ENCODE results near the gene PLCXD1. TPM values are rescaled to one million over a fixed set of nuclear protein-coding genes. Genes with fewer than 3 reads are reported as not detected.
"Not testable (repeated sequence)": the region's sequence is repeated elsewhere in the genome, so short reads cannot be mapped to it uniquely, and the experiment has no call there.

The PLCXD1 gene
- total and polyA plus RNA-seq, 10 donors: 9.9 to 35.0 (median 21.5) TPM

DNA sequence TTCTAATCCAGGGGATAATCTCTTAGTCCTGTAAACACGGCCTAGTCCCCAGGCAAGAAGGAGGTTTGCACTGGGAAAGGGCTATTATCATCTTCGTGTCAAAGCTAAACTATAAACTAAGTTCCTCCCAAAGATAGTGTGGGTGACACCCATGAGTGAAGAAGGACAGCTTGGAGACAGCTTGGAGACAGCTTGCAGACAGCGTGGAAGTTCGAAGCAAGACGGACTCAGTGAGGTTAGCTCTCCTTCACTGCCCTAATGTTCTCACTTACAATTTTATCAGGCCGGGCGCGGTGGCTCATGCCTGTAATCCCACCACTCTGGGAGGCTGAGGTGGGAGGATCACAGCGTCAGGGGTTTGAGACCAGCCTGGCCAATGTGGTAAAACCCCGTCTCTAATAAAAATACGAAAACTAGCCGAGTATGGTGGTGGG is 19.2 kb upstream of the PLCXD1 start:
- Histone ChIP-seq H3K4me1 (peaks cover 0 to 29% (median 9%) of the 10 kb centered on the region in 6 donors), H3K27ac (peak overlapping the region in 4 of 8 donors; percentile 14 to 62 (median 30)), H3K4me3 (no peak overlapping the region), H3K36me3 (no peaks in the 10 kb centered on the region), H3K27me3 (replicated peaks in 1 of 7) (peaks cover 0 to 10% (median 0%) of the 10 kb centered on the region in 7 donors), H3K9me3 (no peaks in the 10 kb centered on the region)
- intact Hi-C loops (cut with DNase I; ENCODE audit: low total_unique reads): no loop called here
- no peak for DNase-seq
- 70 to 90% (median 74%) methylated on average over 12 of the region's 12 CpGs for WGBS, 5 donors
- TF ChIP-seq, protein P1, sequence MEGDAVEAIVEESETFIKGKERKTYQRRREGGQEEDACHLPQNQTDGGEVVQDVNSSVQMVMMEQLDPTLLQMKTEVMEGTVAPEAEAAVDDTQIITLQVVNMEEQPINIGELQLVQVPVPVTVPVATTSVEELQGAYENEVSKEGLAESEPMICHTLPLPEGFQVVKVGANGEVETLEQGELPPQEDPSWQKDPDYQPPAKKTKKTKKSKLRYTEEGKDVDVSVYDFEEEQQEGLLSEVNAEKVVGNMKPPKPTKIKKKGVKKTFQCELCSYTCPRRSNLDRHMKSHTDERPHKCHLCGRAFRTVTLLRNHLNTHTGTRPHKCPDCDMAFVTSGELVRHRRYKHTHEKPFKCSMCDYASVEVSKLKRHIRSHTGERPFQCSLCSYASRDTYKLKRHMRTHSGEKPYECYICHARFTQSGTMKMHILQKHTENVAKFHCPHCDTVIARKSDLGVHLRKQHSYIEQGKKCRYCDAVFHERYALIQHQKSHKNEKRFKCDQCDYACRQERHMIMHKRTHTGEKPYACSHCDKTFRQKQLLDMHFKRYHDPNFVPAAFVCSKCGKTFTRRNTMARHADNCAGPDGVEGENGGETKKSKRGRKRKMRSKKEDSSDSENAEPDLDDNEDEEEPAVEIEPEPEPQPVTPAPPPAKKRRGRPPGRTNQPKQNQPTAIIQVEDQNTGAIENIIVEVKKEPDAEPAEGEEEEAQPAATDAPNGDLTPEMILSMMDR (IDR thresholded peaks at IDR 0.05 in 8 of 11, conservative IDR thresholded peaks at IDR 0.05 in 3 of 11): no peak
- TF ChIP-seq POLR2A (IDR thresholded peaks at IDR 0.05) (no peak), POLR2AphosphoS5 (IDR thresholded peaks at IDR 0.05) (no peak)

DNA sequence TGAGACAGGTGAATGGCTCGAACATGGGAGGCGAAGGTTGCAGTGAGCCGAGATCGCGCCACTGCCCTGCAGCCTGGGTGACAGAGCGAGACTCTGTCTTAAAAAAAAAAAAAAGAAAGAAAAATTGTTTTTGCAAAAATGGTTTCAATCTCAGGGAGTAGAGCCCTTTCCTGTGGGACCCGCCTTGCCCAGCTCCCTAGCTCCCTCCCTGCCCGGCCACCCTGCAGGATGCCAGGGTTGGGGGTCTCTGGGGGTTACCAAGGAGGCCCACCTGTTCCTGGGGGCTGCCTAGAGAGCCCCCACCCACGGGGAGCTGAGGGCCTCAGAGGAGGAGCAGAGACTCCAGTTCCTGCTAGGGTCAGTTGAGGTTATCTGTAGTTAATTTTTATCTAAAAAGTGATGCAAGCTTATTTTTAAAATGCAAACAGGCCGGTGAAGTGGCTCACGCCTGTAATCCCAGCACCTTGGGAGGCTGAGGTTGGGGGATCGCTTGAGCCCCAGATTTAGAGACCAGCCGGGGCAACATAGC is 18.7 kb upstream of the PLCXD1 start:
- intact Hi-C loops (cut with DNase I; ENCODE audit: low total_unique reads): no loop called here
- no peak for TF ChIP-seq POLR2A (IDR thresholded peaks at IDR 0.05)
- TF ChIP-seq POLR2AphosphoS5 (IDR thresholded peaks at IDR 0.05): no peak
- TF ChIP-seq, protein P1 (IDR thresholded peaks at IDR 0.05 in 8 of 11, conservative IDR thresholded peaks at IDR 0.05 in 3 of 11): no peak
- DNase-seq: peak; percentile 59
- Histone ChIP-seq H3K9me3 (no peaks in the 10 kb centered on the region), H3K4me1 (peaks cover 0 to 29% (median 9%) of the 10 kb centered on the region in 6 donors), H3K27me3 (replicated peaks in 1 of 7) (peaks cover 0 to 10% (median 0%) of the 10 kb centered on the region in 7 donors), H3K27ac (peak overlapping the region in 2 of 8 donors; percentile 44 to 62), H3K36me3 (no peaks in the 10 kb centered on the region), H3K4me3 (no peak overlapping the region)
- 62 to 75% (median 70%) methylated on average over 13 of the region's 13 CpGs for WGBS, 5 donors

DNA sequence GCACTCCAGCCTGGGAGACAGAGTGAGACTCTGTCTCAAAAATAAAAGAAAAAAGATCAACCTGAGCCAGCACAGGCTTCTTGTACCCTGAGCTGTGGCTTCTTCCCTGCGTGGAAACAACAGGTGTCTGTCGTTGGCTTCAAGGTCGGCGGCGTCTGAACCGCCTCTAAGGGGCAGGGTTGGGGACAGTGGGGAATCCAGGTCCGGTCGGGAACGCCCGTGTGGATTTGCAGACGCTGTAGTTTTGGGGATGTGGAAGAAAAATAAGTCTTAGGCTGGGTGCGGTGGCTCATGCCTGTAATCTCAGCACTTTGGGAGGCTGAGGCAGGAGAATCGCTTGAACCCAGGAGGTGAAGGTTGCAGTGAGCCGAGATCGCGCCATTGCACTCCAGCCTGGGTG is 17.2 kb upstream of the PLCXD1 start:
- H3K27me3 ChIP-seq (replicated peaks in 1 of 7); H3K36me3 ChIP-seq; H3K4me3 ChIP-seq; H3K9me3 ChIP-seq; intact Hi-C loops (cut with DNase I; ENCODE audit: low total_unique reads); H3K27ac ChIP-seq: not testable (repeated sequence)
- H3K4me1 ChIP-seq: peaks cover 0 to 29% (median 9%) of the 10 kb centered on the region in 6 donors
- DNase-seq: peak; percentile 47
- WGBS, 5 donors: 86 to 95% (median 90%) methylated on average over 16 of the region's 16 CpGs

DNA sequence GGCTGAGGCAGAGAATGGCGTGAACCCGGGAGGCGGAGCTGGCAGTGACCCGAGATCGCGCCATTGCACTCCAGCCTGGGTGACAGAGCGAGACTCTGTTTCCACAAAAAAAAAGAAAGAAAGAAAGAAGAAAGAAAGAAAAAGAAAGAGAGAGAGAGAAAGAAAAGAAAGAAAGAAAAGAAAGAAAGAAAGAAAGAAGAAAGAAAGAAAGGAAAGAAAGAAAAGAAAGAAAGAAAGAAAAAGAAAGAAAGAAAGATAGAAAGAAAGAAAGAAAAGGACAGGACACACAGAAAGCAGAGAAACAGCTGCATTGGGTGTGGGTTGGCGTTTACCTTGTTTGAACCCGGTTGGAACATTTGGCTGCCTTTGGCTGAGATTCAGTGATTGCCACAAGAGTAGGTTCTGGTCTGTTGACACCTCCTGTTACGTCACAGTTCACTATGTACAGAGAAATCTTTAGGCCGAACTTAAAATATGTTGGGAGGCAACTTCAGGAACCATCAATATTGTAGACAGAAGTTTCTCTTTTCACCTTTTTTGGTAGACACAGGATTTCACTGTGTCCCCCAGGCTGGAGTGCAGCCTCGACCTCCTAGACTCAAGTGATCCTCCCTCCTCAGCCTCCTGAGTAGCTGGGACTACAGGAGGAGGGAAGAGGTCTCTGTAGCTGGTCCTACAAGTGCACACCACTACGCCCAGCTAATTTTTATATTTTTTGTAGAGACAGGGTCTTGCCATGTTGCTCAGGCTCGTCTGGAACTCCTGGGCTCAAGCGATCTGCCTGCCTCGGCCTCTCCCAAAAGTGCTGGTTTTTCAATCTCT is 16.3 kb upstream of the PLCXD1 start:
- no peak overlapping the region for H3K4me3 ChIP-seq
- intact Hi-C loops (cut with DNase I; ENCODE audit: low total_unique reads): no loop called here
- TF ChIP-seq POLR2AphosphoS5 (IDR thresholded peaks at IDR 0.05) (no peak), POLR2A (IDR thresholded peaks at IDR 0.05) (no peak)
- TF ChIP-seq, protein P1 (IDR thresholded peaks at IDR 0.05 in 8 of 11, conservative IDR thresholded peaks at IDR 0.05 in 3 of 11): no peak
- DNase-seq: peak; percentile 25
- H3K4me1 ChIP-seq: peaks cover 0 to 26% (median 9%) of the 10 kb centered on the region in 6 donors
- no peak overlapping the region for H3K27ac ChIP-seq
- no peaks in the 10 kb centered on the region for H3K27me3 ChIP-seq (replicated peaks in 1 of 7)
- H3K9me3 ChIP-seq: no peaks in the 10 kb centered on the region
- H3K36me3 ChIP-seq: peaks cover 0 to 8% (median 0%) of the 10 kb centered on the region in 6 donors
- 80 to 91% (median 84%) methylated on average over 16 of the region's 16 CpGs for WGBS, 5 donors

Measured in spleen (tissue), 11 donors.